HG02943 (cell line): ENCODE results near the gene ASS1.

ENCODE experiments used
- ATAC-seq: cut with Tn5 transposase; IDR thresholded peaks from one replicate; pipeline ENCODE4 v1.9.1; 2021; ENCODE audit warnings: mild to moderate bottlenecking, low read depth, moderate library complexity; ENCODE audit not compliant: unreplicated experiment

ASS1 gene

GRCh38 chr9:130451509-130452388, 7.0 kb downstream of the ASS1 start:
- no peak for ATAC-seq

GRCh38 chr9:130452835-130453234, 8.1 kb downstream of the ASS1 start:
- no peak for ATAC-seq

- ATAC-seq, result no peak
These were observed 8.7 kb downstream of the ASS1 start for GRCh38 chr9:130453487-130453886.

GRCh38 chr9:130454096-130454811, 9.5 kb downstream of the ASS1 start:
- no peak for ATAC-seq

GRCh38 chr9:130454812-130455325, 10.1 kb downstream of the ASS1 start:
- ATAC-seq, result no peak

- no peak for ATAC-seq
These were observed 13.5 kb downstream of the ASS1 start for GRCh38 chr9:130458027-130458803.

- no peak for ATAC-seq
These were observed 14.0 kb downstream of the ASS1 start for GRCh38 chr9:130458804-130459067.

- ATAC-seq, result no peak
These were observed 14.4 kb downstream of the ASS1 start for GRCh38 chr9:130459151-130459550.

- no peak for ATAC-seq
These were observed 15.3 kb downstream of the ASS1 start for GRCh38 chr9:130459941-130460669.

GRCh38 chr9:130461218-130461630, 16.5 kb downstream of the ASS1 start:
- ATAC-seq, result no peak

- no peak for ATAC-seq
These were observed 17.0 kb downstream of the ASS1 start for GRCh38 chr9:130461731-130462130.

GRCh38 chr9:130462685-130463540, 18.2 kb downstream of the ASS1 start:
- no peak for ATAC-seq

GRCh38 chr9:130463763-130464745, 19.3 kb downstream of the ASS1 start:
- no peak for ATAC-seq

GRCh38 chr9:130465383-130466096, 20.8 kb downstream of the ASS1 start:
- no peak for ATAC-seq

- no peak for ATAC-seq
These were observed 21.9 kb downstream of the ASS1 start for GRCh38 chr9:130466537-130467217.

- no peak for ATAC-seq
These were observed 22.6 kb downstream of the ASS1 start for GRCh38 chr9:130467316-130467715.

- no peak for ATAC-seq
These were observed 23.8 kb downstream of the ASS1 start for GRCh38 chr9:130468566-130468965.
